ENCODE data around the gene PTHLH. TPM values are rescaled to one million over a fixed set of nuclear protein-coding genes. Genes with fewer than 3 reads are reported as not detected.

PTHLH gene
- total RNA-seq, 1 donor from 2014 or later = 103 TPM

GRCh38 chr12:27937768-27938167 is 34.8 kb downstream of the PTHLH start:
- DNase-seq (ENCODE audit: low spot score) = no peak

GRCh38 chr12:27936196-27936595 is 36.3 kb downstream of the PTHLH start:
- DNase-seq (ENCODE audit: low spot score) = no peak

GRCh38 chr12:27934276-27934675 is 38.3 kb downstream of the PTHLH start:
- DNase-seq (ENCODE audit: low spot score) = no peak

- no peak for DNase-seq (ENCODE audit: low spot score)
Observed at GRCh38 chr12:27931390-27931789, 41.1 kb downstream of the PTHLH start.

- no peak for DNase-seq (ENCODE audit: low spot score)
Observed at GRCh38 chr12:27927347-27927746, 45.2 kb downstream of the PTHLH start.

- no peak for DNase-seq (ENCODE audit: low spot score)
Observed at GRCh38 chr12:27924350-27925135, 48.0 kb downstream of the PTHLH start.

- no peak for DNase-seq (ENCODE audit: low spot score)
Observed at GRCh38 chr12:27922531-27923139, 49.9 kb downstream of the PTHLH start.

GRCh38 chr12:27919671-27920235 is 52.8 kb downstream of the PTHLH start:
- no peak for DNase-seq (ENCODE audit: low spot score)

GRCh38 chr12:27915536-27915935 is 57.0 kb downstream of the PTHLH start:
- no peak for DNase-seq (ENCODE audit: low spot score)

- no peak for DNase-seq (ENCODE audit: low spot score)
Observed at GRCh38 chr12:27915021-27915420, 57.5 kb downstream of the PTHLH start.

- no peak for DNase-seq (ENCODE audit: low spot score)
Observed at GRCh38 chr12:27913999-27914614, 58.4 kb downstream of the PTHLH start.

- DNase-seq (ENCODE audit: low spot score) = no peak
Observed at GRCh38 chr12:27911397-27911796, 61.1 kb downstream of the PTHLH start.

Other genes starting within 250 kb of the PTHLH start
- gene KLHL42, start 192.5 kb downstream of the PTHLH start, total RNA-seq = 37.2 TPM
- not detected for gene MANSC4, start 192.5 kb downstream of the PTHLH start, total RNA-seq
- gene CCDC91, start 217.7 kb upstream of the PTHLH start, total RNA-seq = 27.5 TPM